Mammary epithelial cell (primary cell): ENCODE data around the gene EXO1.

Source experiments
- EZH2 ChIP-seq: IDR thresholded peaks from 2 replicates; pipeline ENCODE4 v1.6.1; 2012; ENCODE audit warnings: low read length, inconsistent platforms, borderline replicate concordance
- TF ChIP-seq, protein P1 (sequence below), 2 donors: IDR thresholded peaks in 1 of 2; conservative IDR thresholded peaks in 1 of 2; 2 replicates each; pipeline ENCODE4 v1.5.1; 2011 to 2012; ENCODE audit warnings: inconsistent platforms in 2 of 2, low read length in 2 of 2, mild to moderate bottlenecking in 2 of 2, control low read depth in 1 of 2, low read depth in 1 of 2; ENCODE audit not compliant: insufficient read depth in 1 of 2; ENCODE audit errors: extremely low read depth in 1 of 2

DNA sequence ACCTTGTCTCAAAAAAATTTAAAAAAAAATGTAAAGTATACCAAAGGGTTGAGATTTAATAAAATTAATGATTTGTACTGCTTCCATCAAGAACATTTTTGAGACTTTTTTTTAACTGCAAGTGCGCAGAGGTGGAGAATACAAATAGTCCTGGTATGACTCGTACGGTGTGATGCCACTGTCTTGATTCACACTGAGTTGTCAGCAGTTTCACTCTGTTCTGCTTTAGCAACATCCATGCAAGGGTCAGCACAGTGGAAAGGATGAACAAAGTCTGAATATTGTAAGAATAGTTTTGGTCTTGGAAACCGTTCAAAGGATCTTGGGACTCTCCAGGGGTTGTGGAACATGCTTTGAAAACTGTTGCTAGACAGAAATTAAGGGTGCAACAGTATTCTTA is 40.2 kb downstream of the EXO1 start:
- TF ChIP-seq, protein P1, sequence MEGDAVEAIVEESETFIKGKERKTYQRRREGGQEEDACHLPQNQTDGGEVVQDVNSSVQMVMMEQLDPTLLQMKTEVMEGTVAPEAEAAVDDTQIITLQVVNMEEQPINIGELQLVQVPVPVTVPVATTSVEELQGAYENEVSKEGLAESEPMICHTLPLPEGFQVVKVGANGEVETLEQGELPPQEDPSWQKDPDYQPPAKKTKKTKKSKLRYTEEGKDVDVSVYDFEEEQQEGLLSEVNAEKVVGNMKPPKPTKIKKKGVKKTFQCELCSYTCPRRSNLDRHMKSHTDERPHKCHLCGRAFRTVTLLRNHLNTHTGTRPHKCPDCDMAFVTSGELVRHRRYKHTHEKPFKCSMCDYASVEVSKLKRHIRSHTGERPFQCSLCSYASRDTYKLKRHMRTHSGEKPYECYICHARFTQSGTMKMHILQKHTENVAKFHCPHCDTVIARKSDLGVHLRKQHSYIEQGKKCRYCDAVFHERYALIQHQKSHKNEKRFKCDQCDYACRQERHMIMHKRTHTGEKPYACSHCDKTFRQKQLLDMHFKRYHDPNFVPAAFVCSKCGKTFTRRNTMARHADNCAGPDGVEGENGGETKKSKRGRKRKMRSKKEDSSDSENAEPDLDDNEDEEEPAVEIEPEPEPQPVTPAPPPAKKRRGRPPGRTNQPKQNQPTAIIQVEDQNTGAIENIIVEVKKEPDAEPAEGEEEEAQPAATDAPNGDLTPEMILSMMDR (conservative IDR thresholded peaks at IDR 0.05 in 1 of 2, IDR thresholded peaks at IDR 0.05 in 1 of 2; ENCODE audit: extremely low read depth in 1 of 2, insufficient read depth in 1 of 2, low read depth in 1 of 2, low read length in 2 of 2), result no peak
- no peak for TF ChIP-seq EZH2
